ENCODE results near the gene HDAC4. TPM values are rescaled to one million over a fixed set of nuclear protein-coding genes. Genes with fewer than 3 reads are reported as not detected.

The HDAC4 gene
- total RNA-seq, 1 donor from 2014 or later = 11.8 TPM

GRCh38 chr2:239311132-239312040 lies 89.4 kb downstream of the HDAC4 start:
- H3K4me3 ChIP-seq (ENCODE audit: insufficient read depth, low read depth, low read length) = no peak overlapping the region
- H3K27ac ChIP-seq (ENCODE audit: low read depth, low read length) = no peak overlapping the region
- no peaks in the 10 kb centered on the region for H3K4me1 Mint-ChIP-seq (ENCODE audit: low read depth, unreplicated experiment)
- no peak overlapping the region for H3K4me2 ChIP-seq (ENCODE audit: low read length)
- TF ChIP-seq CTCF (IDR thresholded peaks at IDR 0.05; ENCODE audit: insufficient read depth, low read depth, low read length) (no peak), EZH2 (IDR thresholded peaks at IDR 0.05; ENCODE audit: insufficient read depth, low read length) (no peak)
- no peak overlapping the region for H2AFZ ChIP-seq (ENCODE audit: low read depth, low read length)
- no peak overlapping the region for H3K4me3 Mint-ChIP-seq (ENCODE audit: unreplicated experiment)
- no peaks in the 10 kb centered on the region for H3K36me3 ChIP-seq (ENCODE audit: insufficient read depth, low read length)
- H3K27me3 Mint-ChIP-seq (ENCODE audit: low read depth, unreplicated experiment) = no peaks in the 10 kb centered on the region
- H3K27me3 ChIP-seq (ENCODE audit: insufficient read depth, low read length) = no peaks in the 10 kb centered on the region
- DNase-seq (ENCODE audit: low read depth) = no peak
- H3K9ac ChIP-seq (ENCODE audit: low read length) = no peak overlapping the region
- no peaks in the 10 kb centered on the region for H3K9me3 ChIP-seq (ENCODE audit: insufficient read depth, low read depth, low read length)
- peaks cover 6% of the 10 kb centered on the region for H3K79me2 ChIP-seq (ENCODE audit: insufficient read depth, low read length)
- no peaks in the 10 kb centered on the region for H3K4me1 ChIP-seq (ENCODE audit: insufficient read depth, low read length)
- H3K36me3 Mint-ChIP-seq (ENCODE audit: low read depth, unreplicated experiment) = peaks cover 8% of the 10 kb centered on the region
- H3K9me3 Mint-ChIP-seq (ENCODE audit: unreplicated experiment) = peaks cover 13% of the 10 kb centered on the region
- H4K20me1 ChIP-seq (ENCODE audit: insufficient read depth, low read length) = peaks cover 16% of the 10 kb centered on the region
- H3K27ac Mint-ChIP-seq (ENCODE audit: unreplicated experiment) = no peak overlapping the region
- no peak for FAIRE-seq

GRCh38 chr2:239310401-239311061 lies 90.3 kb downstream of the HDAC4 start:
- H4K20me1 ChIP-seq (ENCODE audit: insufficient read depth, low read length) = peaks cover 18% of the 10 kb centered on the region
- Mint-ChIP-seq H3K27me3 (ENCODE audit: low read depth, unreplicated experiment) (no peaks in the 10 kb centered on the region), H3K27ac (ENCODE audit: unreplicated experiment) (no peak overlapping the region), H3K9me3 (ENCODE audit: unreplicated experiment) (peaks cover 13% of the 10 kb centered on the region), H3K4me3 (ENCODE audit: unreplicated experiment) (no peak overlapping the region), H3K4me1 (ENCODE audit: low read depth, unreplicated experiment) (no peaks in the 10 kb centered on the region), H3K36me3 (ENCODE audit: low read depth, unreplicated experiment) (peaks cover 8% of the 10 kb centered on the region)
- no peaks in the 10 kb centered on the region for H3K27me3 ChIP-seq (ENCODE audit: insufficient read depth, low read length)
- H3K27ac ChIP-seq (ENCODE audit: low read depth, low read length) = no peak overlapping the region
- no peak overlapping the region for H3K9ac ChIP-seq (ENCODE audit: low read length)
- H3K4me2 ChIP-seq (ENCODE audit: low read length) = no peak overlapping the region
- no peak for TF ChIP-seq CTCF (IDR thresholded peaks at IDR 0.05; ENCODE audit: insufficient read depth, low read depth, low read length)
- TF ChIP-seq EZH2 (IDR thresholded peaks at IDR 0.05; ENCODE audit: insufficient read depth, low read length) = no peak
- no peaks in the 10 kb centered on the region for H3K9me3 ChIP-seq (ENCODE audit: insufficient read depth, low read depth, low read length)
- H2AFZ ChIP-seq (ENCODE audit: low read depth, low read length) = no peak overlapping the region
- H3K4me1 ChIP-seq (ENCODE audit: insufficient read depth, low read length) = no peaks in the 10 kb centered on the region
- no peak for DNase-seq (ENCODE audit: low read depth)
- FAIRE-seq = no peak
- peaks cover 9% of the 10 kb centered on the region for H3K79me2 ChIP-seq (ENCODE audit: insufficient read depth, low read length)
- H3K4me3 ChIP-seq (ENCODE audit: insufficient read depth, low read depth, low read length) = no peak overlapping the region
- no peaks in the 10 kb centered on the region for H3K36me3 ChIP-seq (ENCODE audit: insufficient read depth, low read length)
